Glutamatergic neuron (in vitro differentiated cells): ENCODE measurements around the gene F10. TPM values are rescaled to one million over a fixed set of nuclear protein-coding genes. Genes with fewer than 3 reads are reported as not detected.

Experiments
- DNase-seq: peaks from one replicate; pipeline ENCODE4 v3.0.0; 2022
- H3K27ac Mint-ChIP-seq: one replicate; pipeline ENCODE4 v1.8.0; 2020; ENCODE audit warnings: mild to moderate bottlenecking, mixed read lengths, inconsistent platforms; ENCODE audit not compliant: unreplicated experiment
- H3K27me3 Mint-ChIP-seq: one replicate; pipeline ENCODE4 v1.8.0; 2020; ENCODE audit warnings: mild to moderate bottlenecking, moderate library complexity, mixed read lengths, inconsistent platforms; ENCODE audit not compliant: unreplicated experiment
- H3K36me3 Mint-ChIP-seq: one replicate; pipeline ENCODE4 v1.8.0; 2020; ENCODE audit warnings: mild to moderate bottlenecking, mixed read lengths, inconsistent platforms; ENCODE audit not compliant: unreplicated experiment
- H3K4me1 Mint-ChIP-seq: one replicate; pipeline ENCODE4 v1.8.0; 2020; ENCODE audit warnings: mild to moderate bottlenecking, low read depth, mixed read lengths, inconsistent platforms; ENCODE audit not compliant: unreplicated experiment
- H3K4me3 Mint-ChIP-seq: one replicate; pipeline ENCODE4 v1.8.0; 2020; ENCODE audit warnings: mild to moderate bottlenecking, mixed read lengths, inconsistent platforms; ENCODE audit not compliant: unreplicated experiment
- H3K9me3 Mint-ChIP-seq: one replicate; pipeline ENCODE4 v1.8.0; 2020; ENCODE audit warnings: mild to moderate bottlenecking, moderate library complexity, mixed read lengths, inconsistent platforms; ENCODE audit not compliant: unreplicated experiment
- total RNA-seq: library from RNA; stranded (reverse); fragmentation: NEBNext Ultra II Directional; extraction: Animal tissue kit (Norgen Biotek cat#: 25700); gene quantifications from one replicate; pipeline ENCODE4 v1.2.1, GENCODE V29; 2021; ENCODE audit not compliant: unreplicated experiment
- TF ChIP-seq, protein P1 (sequence below): fragments of 200-600 bp; sonication (generic); IDR thresholded peaks from one replicate; pipeline ENCODE4 v1.5.0; 2021; ENCODE audit not compliant: partially characterized antibody, unreplicated experiment

F10 gene
- total RNA-seq, 1 donor from 2014 or later: 0.74 TPM

GRCh38 chr13:113137691-113138298 lies 15.2 kb downstream of the F10 start:
- H3K36me3 Mint-ChIP-seq: no peaks in the 10 kb centered on the region
- H3K4me3 Mint-ChIP-seq: no peak overlapping the region
- TF ChIP-seq, protein P1, sequence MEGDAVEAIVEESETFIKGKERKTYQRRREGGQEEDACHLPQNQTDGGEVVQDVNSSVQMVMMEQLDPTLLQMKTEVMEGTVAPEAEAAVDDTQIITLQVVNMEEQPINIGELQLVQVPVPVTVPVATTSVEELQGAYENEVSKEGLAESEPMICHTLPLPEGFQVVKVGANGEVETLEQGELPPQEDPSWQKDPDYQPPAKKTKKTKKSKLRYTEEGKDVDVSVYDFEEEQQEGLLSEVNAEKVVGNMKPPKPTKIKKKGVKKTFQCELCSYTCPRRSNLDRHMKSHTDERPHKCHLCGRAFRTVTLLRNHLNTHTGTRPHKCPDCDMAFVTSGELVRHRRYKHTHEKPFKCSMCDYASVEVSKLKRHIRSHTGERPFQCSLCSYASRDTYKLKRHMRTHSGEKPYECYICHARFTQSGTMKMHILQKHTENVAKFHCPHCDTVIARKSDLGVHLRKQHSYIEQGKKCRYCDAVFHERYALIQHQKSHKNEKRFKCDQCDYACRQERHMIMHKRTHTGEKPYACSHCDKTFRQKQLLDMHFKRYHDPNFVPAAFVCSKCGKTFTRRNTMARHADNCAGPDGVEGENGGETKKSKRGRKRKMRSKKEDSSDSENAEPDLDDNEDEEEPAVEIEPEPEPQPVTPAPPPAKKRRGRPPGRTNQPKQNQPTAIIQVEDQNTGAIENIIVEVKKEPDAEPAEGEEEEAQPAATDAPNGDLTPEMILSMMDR: no peak
- no peaks in the 10 kb centered on the region for H3K4me1 Mint-ChIP-seq
- no peak for DNase-seq
- H3K9me3 Mint-ChIP-seq: no peaks in the 10 kb centered on the region
- H3K27me3 Mint-ChIP-seq: peaks cover 2% of the 10 kb centered on the region
- H3K27ac Mint-ChIP-seq: no peak overlapping the region

DNA sequence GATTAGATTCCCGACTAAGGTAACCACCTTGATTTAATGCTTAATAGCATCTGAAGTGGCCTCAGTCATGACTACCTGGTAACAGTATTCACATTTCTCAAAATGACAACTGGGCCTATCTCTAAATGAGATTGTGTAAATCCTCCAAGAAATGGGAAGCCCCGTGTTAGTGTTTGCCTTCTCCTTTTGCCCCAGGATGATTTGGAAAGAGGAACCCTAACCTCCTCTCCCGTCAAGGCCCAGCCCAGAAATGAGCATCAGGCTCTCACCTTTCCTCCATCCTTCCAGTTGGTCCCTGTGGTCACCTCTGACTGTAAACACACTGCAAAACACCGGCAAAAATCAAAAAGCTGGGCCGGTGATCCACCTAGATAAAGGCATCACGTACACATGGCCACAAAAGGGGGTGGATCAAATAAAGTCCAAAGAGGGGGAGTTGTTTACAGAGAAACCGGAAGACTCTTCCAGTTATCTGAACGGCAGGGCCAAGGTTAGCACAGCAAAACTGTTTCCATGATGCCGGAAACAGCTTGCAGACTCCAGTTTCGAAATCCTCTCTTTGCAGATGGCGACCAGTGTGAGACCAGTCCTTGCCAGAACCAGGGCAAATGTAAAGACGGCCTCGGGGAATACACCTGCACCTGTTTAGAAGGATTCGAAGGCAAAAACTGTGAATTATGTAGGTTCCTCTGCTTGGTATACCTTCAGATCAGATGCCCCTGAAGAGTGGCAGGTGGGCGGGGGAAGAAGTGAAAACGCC lies 16.4 kb downstream of the F10 start:
- DNase-seq: no peak

GRCh38 chr13:113139577-113139976 lies 17.0 kb downstream of the F10 start:
- TF ChIP-seq, protein P1: no peak
- Mint-ChIP-seq H3K9me3 (no peaks in the 10 kb centered on the region), H3K4me3 (no peak overlapping the region), H3K36me3 (no peaks in the 10 kb centered on the region), H3K27ac (no peak overlapping the region), H3K4me1 (no peaks in the 10 kb centered on the region), H3K27me3 (peaks cover 2% of the 10 kb centered on the region)
- DNase-seq: no peak

More for the DNA sequence above, 16.4 kb downstream of the F10 start:
- peaks cover 2% of the 10 kb centered on the region for H3K27me3 Mint-ChIP-seq
- peak overlapping the region; percentile 38 for H3K4me3 Mint-ChIP-seq
- no peaks in the 10 kb centered on the region for H3K36me3 Mint-ChIP-seq
- TF ChIP-seq, protein P1: no peak
- H3K4me1 Mint-ChIP-seq: no peaks in the 10 kb centered on the region
- no peak overlapping the region for H3K27ac Mint-ChIP-seq
- no peaks in the 10 kb centered on the region for H3K9me3 Mint-ChIP-seq

- no peaks in the 10 kb centered on the region for H3K4me1 Mint-ChIP-seq
- DNase-seq: no peak
- no peaks in the 10 kb centered on the region for H3K36me3 Mint-ChIP-seq
- H3K27ac Mint-ChIP-seq: no peak overlapping the region
- no peaks in the 10 kb centered on the region for H3K9me3 Mint-ChIP-seq
- H3K4me3 Mint-ChIP-seq: no peak overlapping the region
- TF ChIP-seq, protein P1: no peak
- H3K27me3 Mint-ChIP-seq: peaks cover 2% of the 10 kb centered on the region
Measured at GRCh38 chr13:113140677-113141600, 18.3 kb downstream of the F10 start.
